Caco-2 (cell line): ENCODE measurements around the gene NUP93. TPM values are rescaled to one million over a fixed set of nuclear protein-coding genes. Genes with fewer than 3 reads are reported as not detected.
"Not testable (repeated sequence)": the region's sequence is repeated elsewhere in the genome, so short reads cannot be mapped to it uniquely, and the experiment has no call there.

Experiments
- BruUV-seq: library from RNA; stranded (reverse); fragments of 400-500 nt; replicated peaks from 2 replicates; lab custom pipeline; 2021; lab: Mats Ljungman, UMichigan
- CTCF ChIA-PET: fragments of 300-600 bp; sonication (Branson Sonifier 250); formaldehyde crosslinking; loops from one replicate; lab custom pipeline; 2022; ENCODE audit warnings: antibody characterized with exemption; lab: Charles Lee
- POLR2A ChIA-PET: fragments of 300-600 bp; sonication (Branson Sonifier 250); formaldehyde crosslinking; loops from one replicate; lab custom pipeline; 2022; ENCODE audit warnings: antibody characterized with exemption; lab: Charles Lee
- DNase-seq, 2 experiments: peaks; one replicate each; pipeline versions ENCODE4 v3.0.0 to v3.0.0-alpha.2; 2020 to 2022
- H3K27me3 ChIP-seq: replicated peaks from 2 replicates; pipeline ENCODE4 v1.6.0; 2011; ENCODE audit warnings: low read length; ENCODE audit not compliant: control insufficient read depth, insufficient read depth
- H3K36me3 ChIP-seq: 2 replicates; pipeline ENCODE4 v1.5.1; 2011; ENCODE audit warnings: low read length; ENCODE audit not compliant: control insufficient read depth, insufficient read depth
- H3K4me1 ChIP-seq: fragments of 250-450 bp; sonication (Bioruptor Pico); 2 replicates; pipeline ENCODE4 v1.5.1; 2020; ENCODE audit warnings: mild to moderate bottlenecking
- H3K4me3 ChIP-seq: 2 replicates; pipeline ENCODE4 v1.5.1; 2011; ENCODE audit warnings: low read depth, mild to moderate bottlenecking, control low read depth, low read length
- H3K9me3 ChIP-seq: fragments of 250-450 bp; sonication (Bioruptor Pico); 2 replicates; pipeline ENCODE4 v1.5.1; 2020; ENCODE audit warnings: mild to moderate bottlenecking, moderate library complexity
- H3K27ac Mint-ChIP-seq: one replicate; pipeline ENCODE4 v1.8.0; 2022; ENCODE audit warnings: mixed read lengths; ENCODE audit not compliant: unreplicated experiment
- H3K27me3 Mint-ChIP-seq: one replicate; pipeline ENCODE4 v1.8.0; 2022; ENCODE audit warnings: mixed read lengths; ENCODE audit not compliant: insufficient read depth, unreplicated experiment
- H3K36me3 Mint-ChIP-seq: one replicate; pipeline ENCODE4 v1.8.0; 2022; ENCODE audit warnings: mild to moderate bottlenecking, mixed read lengths; ENCODE audit not compliant: insufficient read depth, unreplicated experiment
- H3K4me1 Mint-ChIP-seq: one replicate; pipeline ENCODE4 v1.8.0; 2022; ENCODE audit warnings: low read depth, mixed read lengths; ENCODE audit not compliant: unreplicated experiment
- H3K4me3 Mint-ChIP-seq: one replicate; pipeline ENCODE4 v1.8.0; 2022; ENCODE audit warnings: mild to moderate bottlenecking, moderate library complexity, mixed read lengths; ENCODE audit not compliant: unreplicated experiment
- H3K9me3 Mint-ChIP-seq: one replicate; pipeline ENCODE4 v1.8.0; 2022; ENCODE audit warnings: mixed read lengths; ENCODE audit not compliant: unreplicated experiment
- intact Hi-C: fragments of 100-400 bp; cut with micrococcal nuclease; formaldehyde crosslinking; loops from one replicate; pipeline ENCODE4 v1.10.0; 2022; ENCODE audit not compliant: unreplicated experiment
- total RNA-seq: library from RNA; stranded (reverse); gene quantifications from 2 replicates; pipeline ENCODE4 v1.2.3, GENCODE V29; 2022
- TF ChIP-seq, protein P1 (sequence below), 2 experiments: fragments of 200-600 bp in 1 of 2; IDR thresholded peaks; 1 replicate in 1 of 2; 2 replicates in 1 of 2; pipeline versions ENCODE4 v1.5.1 to v1.8.0; 2011 to 2022; ENCODE audit warnings: antibody characterized with exemption in 1 of 2, control low read depth in 1 of 2, inconsistent platforms in 1 of 2, low read depth in 1 of 2, low read length in 1 of 2, mild to moderate bottlenecking in 1 of 2, moderate library complexity in 1 of 2; ENCODE audit not compliant: insufficient read depth in 1 of 2, severe bottlenecking in 1 of 2, unreplicated experiment in 1 of 2

The NUP93 gene
- total RNA-seq, 1 experiment from 2014 or later, result 148 TPM

DNA sequence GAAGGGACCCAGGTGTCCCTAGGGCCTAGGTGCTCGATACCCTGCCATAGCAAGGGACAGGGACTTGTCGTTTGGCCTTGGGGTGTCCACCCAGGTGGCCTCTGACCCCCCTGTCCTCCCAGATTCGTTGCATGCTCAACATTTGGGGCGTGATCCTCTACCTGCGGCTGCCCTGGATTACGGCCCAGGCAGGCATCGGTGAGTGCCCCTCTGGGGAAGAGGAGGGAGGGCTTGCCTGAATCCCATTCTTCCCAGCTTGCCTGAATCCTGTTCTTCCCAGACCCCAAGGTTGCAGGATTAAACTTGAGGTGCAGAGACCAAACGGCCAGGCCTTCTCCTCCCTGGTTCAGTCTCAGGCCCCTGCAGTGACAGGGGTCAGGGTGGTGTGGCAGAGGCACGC, 138.2 kb downstream of the NUP93 start:
- Mint-ChIP-seq H3K36me3 (peaks cover 7% of the 10 kb centered on the region), H3K27me3 (no peaks in the 10 kb centered on the region), H3K4me3 (no peak overlapping the region), H3K4me1 (peaks cover 26% of the 10 kb centered on the region), H3K9me3 (no peaks in the 10 kb centered on the region), H3K27ac (no peak overlapping the region)
- intact Hi-C loops, result no loop called here
- CTCF ChIA-PET, result interaction anchor here (0.9 to 2.9 kb wide), 3 partner anchors 76 to 83 kb away, joined by 3 to 15 read pairs (median 5); no protein-coding TSS in a partner anchor
- DNase-seq, result no peak
- H3K9me3 ChIP-seq, result no peaks in the 10 kb centered on the region
- no TSS peak for BruUV-seq
- POLR2A ChIA-PET, result interaction anchor here (0.8 kb wide), 1 partner anchor 63 kb away, joined by 3 read pairs; no protein-coding TSS in a partner anchor
- peaks cover 28% of the 10 kb centered on the region for H3K4me1 ChIP-seq
- H3K36me3 ChIP-seq, result no peaks in the 10 kb centered on the region
- H3K27me3 ChIP-seq, result no peaks in the 10 kb centered on the region
- TF ChIP-seq, protein P1, sequence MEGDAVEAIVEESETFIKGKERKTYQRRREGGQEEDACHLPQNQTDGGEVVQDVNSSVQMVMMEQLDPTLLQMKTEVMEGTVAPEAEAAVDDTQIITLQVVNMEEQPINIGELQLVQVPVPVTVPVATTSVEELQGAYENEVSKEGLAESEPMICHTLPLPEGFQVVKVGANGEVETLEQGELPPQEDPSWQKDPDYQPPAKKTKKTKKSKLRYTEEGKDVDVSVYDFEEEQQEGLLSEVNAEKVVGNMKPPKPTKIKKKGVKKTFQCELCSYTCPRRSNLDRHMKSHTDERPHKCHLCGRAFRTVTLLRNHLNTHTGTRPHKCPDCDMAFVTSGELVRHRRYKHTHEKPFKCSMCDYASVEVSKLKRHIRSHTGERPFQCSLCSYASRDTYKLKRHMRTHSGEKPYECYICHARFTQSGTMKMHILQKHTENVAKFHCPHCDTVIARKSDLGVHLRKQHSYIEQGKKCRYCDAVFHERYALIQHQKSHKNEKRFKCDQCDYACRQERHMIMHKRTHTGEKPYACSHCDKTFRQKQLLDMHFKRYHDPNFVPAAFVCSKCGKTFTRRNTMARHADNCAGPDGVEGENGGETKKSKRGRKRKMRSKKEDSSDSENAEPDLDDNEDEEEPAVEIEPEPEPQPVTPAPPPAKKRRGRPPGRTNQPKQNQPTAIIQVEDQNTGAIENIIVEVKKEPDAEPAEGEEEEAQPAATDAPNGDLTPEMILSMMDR (IDR thresholded peaks at IDR 0.05; ENCODE audit: insufficient read depth in 1 of 2, low read depth in 1 of 2, low read length in 1 of 2, severe bottlenecking in 1 of 2, unreplicated experiment in 1 of 2), result no peak
- no peak overlapping the region for H3K4me3 ChIP-seq

DNA sequence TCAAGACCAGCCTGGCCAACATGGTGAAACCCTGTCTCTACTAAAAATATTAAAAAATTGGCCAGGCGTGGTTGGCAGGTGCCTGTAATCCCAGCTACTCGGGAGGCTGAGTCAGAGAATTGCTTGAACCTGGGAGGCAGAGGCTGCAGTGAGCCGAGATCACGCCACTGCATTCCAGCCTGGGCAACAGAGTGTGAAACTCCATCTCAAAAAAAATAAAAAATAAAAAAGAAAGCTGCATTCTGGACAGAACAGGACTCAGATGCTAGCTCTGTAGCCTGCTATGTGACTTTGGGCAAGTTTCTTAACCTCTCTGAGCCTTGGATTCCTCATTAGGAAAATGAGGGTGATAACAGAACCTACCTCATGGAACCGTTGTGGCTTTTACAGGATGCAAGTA, 138.8 kb downstream of the NUP93 start:
- H3K36me3 ChIP-seq, H3K9me3 ChIP-seq, DNase-seq, H3K36me3 Mint-ChIP-seq, POLR2A ChIA-PET, H3K9me3 Mint-ChIP-seq, H3K27me3 ChIP-seq, H3K4me3 Mint-ChIP-seq, BruUV-seq, H3K27me3 Mint-ChIP-seq, H3K4me3 ChIP-seq, H3K27ac Mint-ChIP-seq: not testable (repeated sequence)
- intact Hi-C loops, result loop anchor here (1.0 kb wide), 1 partner anchor 75 kb away; no protein-coding TSS in a partner anchor
- peaks cover 24% of the 10 kb centered on the region for H3K4me1 ChIP-seq
- CTCF ChIA-PET, result interaction anchor here (0.7 to 2.9 kb wide), 5 partner anchors 8 to 82 kb away, joined by 3 to 15 read pairs (median 5); no protein-coding TSS in a partner anchor
- H3K4me1 Mint-ChIP-seq, result peaks cover 22% of the 10 kb centered on the region

DNA sequence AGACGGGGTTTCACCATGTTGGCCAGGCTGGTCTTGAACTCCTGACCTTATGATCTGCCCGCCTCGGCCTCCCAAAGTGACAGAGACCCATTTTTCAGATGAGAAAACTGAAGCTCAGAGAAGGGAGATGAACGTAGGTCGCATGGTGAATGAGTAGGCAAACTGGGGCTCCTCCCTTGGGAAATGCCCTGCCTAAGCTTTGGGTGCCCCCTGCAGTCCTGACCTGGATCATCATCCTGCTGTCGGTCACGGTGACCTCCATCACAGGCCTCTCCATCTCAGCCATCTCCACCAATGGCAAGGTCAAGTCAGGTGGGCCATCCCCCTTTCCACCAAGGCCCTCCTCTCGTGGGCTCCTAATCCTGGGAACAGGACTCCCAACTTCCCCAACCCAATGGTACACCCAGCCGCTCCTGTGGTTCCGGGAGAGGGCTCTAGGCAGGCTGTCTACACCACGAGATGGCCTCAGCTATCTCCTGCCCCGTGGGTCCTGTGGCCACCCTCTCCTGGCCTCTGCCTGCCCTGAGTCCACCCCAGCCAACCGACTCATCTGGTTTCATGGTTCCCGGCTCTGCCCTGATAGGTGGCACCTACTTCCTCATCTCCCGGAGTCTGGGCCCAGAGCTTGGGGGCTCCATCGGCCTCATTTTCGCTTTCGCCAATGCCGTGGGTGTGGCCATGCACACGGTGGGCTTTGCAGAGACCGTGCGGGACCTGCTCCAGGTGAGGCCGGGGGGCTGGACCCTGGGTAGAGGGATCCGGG, 139.8 kb downstream of the NUP93 start:
- no peak overlapping the region for H3K4me3 ChIP-seq

More for the DNA sequence above, 139.8 kb downstream of the NUP93 start:
- Mint-ChIP-seq H3K27me3 (no peaks in the 10 kb centered on the region), H3K36me3 (peaks cover 7% of the 10 kb centered on the region), H3K4me3 (no peak overlapping the region), H3K27ac (no peak overlapping the region), H3K4me1 (peaks cover 17% of the 10 kb centered on the region), H3K9me3 (no peaks in the 10 kb centered on the region)
- H3K27me3 ChIP-seq, result no peaks in the 10 kb centered on the region
- BruUV-seq, result no TSS peak
- intact Hi-C loops, result loop anchor here (1.0 kb wide), 1 partner anchor 76 kb away; no protein-coding TSS in a partner anchor
- POLR2A ChIA-PET, result no interaction called here
- TF ChIP-seq, protein P1 (IDR thresholded peaks at IDR 0.05; ENCODE audit: insufficient read depth in 1 of 2, low read depth in 1 of 2, low read length in 1 of 2, severe bottlenecking in 1 of 2, unreplicated experiment in 1 of 2), result peak; percentile 53 to 60
- H3K4me1 ChIP-seq, result peaks cover 21% of the 10 kb centered on the region
- CTCF ChIA-PET, result interaction anchor here (0.7 to 2.9 kb wide), 6 partner anchors 9 to 83 kb away, joined by 3 to 15 read pairs (median 4); no protein-coding TSS in a partner anchor
- peak; percentile 68 to 70 for DNase-seq
- no peaks in the 10 kb centered on the region for H3K36me3 ChIP-seq
- H3K9me3 ChIP-seq, result no peaks in the 10 kb centered on the region
